RWPE1 (cell line): Measurements from ENCODE around the gene HSF4.

Source experiments
- CTCF ChIA-PET: fragments of 350-600 bp; sonication (Branson Sonifier 250); formaldehyde crosslinking; extraction: SDS; loops from one replicate; lab custom pipeline; 2021; lab: Yijun Ruan, JAX
- POLR2A ChIA-PET: fragments of 400-600 bp; formaldehyde crosslinking; extraction: SDS; loops from one replicate; lab custom pipeline; 2020; ENCODE audit warnings: antibody characterized with exemption; ENCODE audit not compliant: low non-redundant PET; lab: Yijun Ruan, JAX
- DNase-seq: peaks from one replicate; pipeline ENCODE4 v3.0.0; 2012; ENCODE audit warnings: low spot score
- H3K27ac ChIP-seq: fragments of 450-650 bp; 2 replicates; pipeline ENCODE4 v1.5.1; 2017
- CTCF ChIP-seq: fragments of 450-650 bp; conservative IDR thresholded peaks from 2 replicates; pipeline ENCODE4 v1.5.1; 2017; ENCODE audit warnings: low read depth, mild to moderate bottlenecking

HSF4 gene

GRCh38 chr16:67128417-67128816 is 36.1 kb upstream of the HSF4 start:
- DNase-seq: no peak
- CTCF ChIA-PET: interaction anchor here (0.6 to 0.8 kb wide), 2 partner anchors 50 to 150 kb away, joined by 4 read pairs; no protein-coding TSS in a partner anchor
- no peak overlapping the region for H3K27ac ChIP-seq
- POLR2A ChIA-PET: interaction anchor here (0.5 kb wide), 1 partner anchor 75 kb away, joined by 8 read pairs; no protein-coding TSS in a partner anchor
- TF ChIP-seq CTCF: no peak

GRCh38 chr16:67128887-67129286 is 35.7 kb upstream of the HSF4 start:
- ChIA-PET CTCF (interaction anchor here (0.9 kb wide), 1 partner anchor 112 kb away, joined by 3 read pairs; no protein-coding TSS in a partner anchor), POLR2A (interaction anchor here (0.5 kb wide), 1 partner anchor 76 kb away, joined by 8 read pairs; no protein-coding TSS in a partner anchor)
- H3K27ac ChIP-seq: no peak overlapping the region
- no peak for DNase-seq
- no peak for TF ChIP-seq CTCF

- H3K27ac ChIP-seq: no peak overlapping the region
- no peak for TF ChIP-seq CTCF
- DNase-seq: no peak
- POLR2A ChIA-PET: no interaction called here
- CTCF ChIA-PET: interaction anchor here (0.9 kb wide), 1 partner anchor 112 kb away, joined by 3 read pairs; no protein-coding TSS in a partner anchor
Measured at GRCh38 chr16:67129422-67129821, 35.1 kb upstream of the HSF4 start.

GRCh38 chr16:67137605-67138004 is 26.9 kb upstream of the HSF4 start:
- DNase-seq: no peak
- TF ChIP-seq CTCF: no peak
- H3K27ac ChIP-seq: no peak overlapping the region
- ChIA-PET CTCF (interaction anchor here (0.6 to 1.3 kb wide), 2 partner anchors 18 kb away, joined by 3 to 4 read pairs; no protein-coding TSS in a partner anchor), POLR2A (no interaction called here)

GRCh38 chr16:67141391-67141790 is 23.2 kb upstream of the HSF4 start:
- no peak for TF ChIP-seq CTCF
- DNase-seq: no peak
- ChIA-PET POLR2A (no interaction called here), CTCF (interaction anchor here (0.6 to 3.8 kb wide), 3 partner anchors 14 to 150 kb away, joined by 3 to 13 read pairs (median 3); no protein-coding TSS in a partner anchor)
- H3K27ac ChIP-seq: no peak overlapping the region

- ChIA-PET POLR2A (no interaction called here), CTCF (no interaction called here)
- no peak for TF ChIP-seq CTCF
Measured at GRCh38 chr16:67142342-67142741, 22.2 kb upstream of the HSF4 start.

More at GRCh38 chr16:67142342-67142741, 22.2 kb upstream of the HSF4 start:
- H3K27ac ChIP-seq: no peak overlapping the region
- no peak for DNase-seq
